ENCODE results near the gene SEH1L.

DNA sequence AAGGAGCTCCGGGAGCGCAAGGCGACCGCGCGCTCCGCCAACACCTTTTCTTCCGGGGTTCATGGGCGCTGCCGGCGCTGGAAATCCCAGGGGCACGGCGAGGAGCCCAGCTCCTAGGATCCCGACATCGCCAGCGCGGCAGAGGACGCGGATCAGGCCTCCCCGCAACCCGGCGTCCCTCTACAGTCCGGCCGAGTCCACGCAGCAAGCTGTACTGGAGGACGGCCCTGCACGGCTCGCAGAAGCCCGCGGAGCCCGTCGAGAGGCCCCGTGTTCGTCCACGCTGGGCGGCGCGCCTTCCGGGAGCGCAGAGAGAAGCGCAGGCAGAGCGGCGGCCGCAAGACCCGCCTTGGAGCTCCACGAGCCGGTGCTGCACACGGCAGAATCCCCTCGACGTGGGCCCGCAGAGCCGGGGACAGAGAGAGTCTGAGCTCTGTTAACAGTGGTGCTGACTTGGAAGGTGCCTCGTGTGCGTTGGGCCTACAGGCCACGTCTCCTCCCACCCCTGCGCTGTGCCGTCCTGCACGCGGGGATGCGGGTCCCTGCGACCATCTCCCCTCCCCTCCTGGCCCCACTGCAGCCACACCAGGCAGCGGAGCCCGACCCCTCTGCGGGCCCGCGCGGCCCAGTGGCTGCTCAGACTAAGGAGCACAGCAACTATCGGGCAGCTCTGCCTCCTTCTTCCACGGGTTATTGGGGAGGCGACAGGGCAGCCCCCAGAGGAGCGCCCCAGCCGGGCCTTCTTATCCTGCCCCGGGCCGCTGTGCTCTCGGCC, 35.7 kb upstream of the SEH1L start:
- TF ChIP-seq, protein P1, sequence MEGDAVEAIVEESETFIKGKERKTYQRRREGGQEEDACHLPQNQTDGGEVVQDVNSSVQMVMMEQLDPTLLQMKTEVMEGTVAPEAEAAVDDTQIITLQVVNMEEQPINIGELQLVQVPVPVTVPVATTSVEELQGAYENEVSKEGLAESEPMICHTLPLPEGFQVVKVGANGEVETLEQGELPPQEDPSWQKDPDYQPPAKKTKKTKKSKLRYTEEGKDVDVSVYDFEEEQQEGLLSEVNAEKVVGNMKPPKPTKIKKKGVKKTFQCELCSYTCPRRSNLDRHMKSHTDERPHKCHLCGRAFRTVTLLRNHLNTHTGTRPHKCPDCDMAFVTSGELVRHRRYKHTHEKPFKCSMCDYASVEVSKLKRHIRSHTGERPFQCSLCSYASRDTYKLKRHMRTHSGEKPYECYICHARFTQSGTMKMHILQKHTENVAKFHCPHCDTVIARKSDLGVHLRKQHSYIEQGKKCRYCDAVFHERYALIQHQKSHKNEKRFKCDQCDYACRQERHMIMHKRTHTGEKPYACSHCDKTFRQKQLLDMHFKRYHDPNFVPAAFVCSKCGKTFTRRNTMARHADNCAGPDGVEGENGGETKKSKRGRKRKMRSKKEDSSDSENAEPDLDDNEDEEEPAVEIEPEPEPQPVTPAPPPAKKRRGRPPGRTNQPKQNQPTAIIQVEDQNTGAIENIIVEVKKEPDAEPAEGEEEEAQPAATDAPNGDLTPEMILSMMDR (IDR thresholded peaks at IDR 0.05): no peak
- no peak for TF ChIP-seq POLR2A (IDR thresholded peaks at IDR 0.05)

Measured in vagina (tissue), 2 donors.